Uterus (tissue), 2 donors: Measurements from ENCODE around the gene CALN1.

Source experiments
- CTCF ChIP-seq, 4 experiments: fragments of 200-600 bp in 2 of 4; fragments of 450-650 bp in 2 of 4; sonication (generic) in 2 of 4; IDR thresholded peaks; one replicate each; pipeline ENCODE4 v1.5.1; 2016 to 2019; ENCODE audit warnings: antibody characterized with exemption in 4 of 4, mild to moderate bottlenecking in 2 of 4, moderate library complexity in 1 of 4
- POLR2A ChIP-seq, 2 donors: fragments of 450-650 bp; IDR thresholded peaks; one replicate each; pipeline ENCODE4 v1.6.1; 2016; ENCODE audit warnings: antibody characterized with exemption in 2 of 2, mild to moderate bottlenecking in 1 of 2, moderate library complexity in 1 of 2

GRCh38 chr7:71801976-71802375 lies 610.2 kb downstream of the CALN1 start:
- TF ChIP-seq CTCF (IDR thresholded peaks at IDR 0.05): no peak
- TF ChIP-seq POLR2A (IDR thresholded peaks at IDR 0.05): no peak
